Measurements from ENCODE around the gene CMIP.

Gene CMIP

GRCh38 chr16:81553814-81554675, 109.4 kb downstream of the CMIP start:
- no peak for DNase-seq (ENCODE audit: low read depth in 2 of 2)
- no peak overlapping the region for H3K4me3 ChIP-seq (replicated peaks in 1 of 2; ENCODE audit: low read depth in 2 of 2, low read length in 2 of 2)
- no peak for TF ChIP-seq CTCF (IDR thresholded peaks at IDR 0.05; ENCODE audit: low read depth, low read length)

- no peak for TF ChIP-seq CTCF (IDR thresholded peaks at IDR 0.05; ENCODE audit: low read depth, low read length)
- no peak for DNase-seq (ENCODE audit: low read depth in 2 of 2)
- no peak overlapping the region for H3K4me3 ChIP-seq (replicated peaks in 1 of 2; ENCODE audit: low read depth in 2 of 2, low read length in 2 of 2)
Measured at GRCh38 chr16:81554979-81555378, 110.4 kb downstream of the CMIP start.

GRCh38 chr16:81555660-81556059, 111.1 kb downstream of the CMIP start:
- TF ChIP-seq CTCF (IDR thresholded peaks at IDR 0.05; ENCODE audit: low read depth, low read length): no peak
- no peak overlapping the region for H3K4me3 ChIP-seq (replicated peaks in 1 of 2; ENCODE audit: low read depth in 2 of 2, low read length in 2 of 2)
- DNase-seq (ENCODE audit: low read depth in 2 of 2): no peak

GRCh38 chr16:81556715-81557284, 112.2 kb downstream of the CMIP start:
- DNase-seq (ENCODE audit: low read depth in 2 of 2): peak in 1 of 2 donors; percentile 61
- no peak overlapping the region for H3K4me3 ChIP-seq (replicated peaks in 1 of 2; ENCODE audit: low read depth in 2 of 2, low read length in 2 of 2)
- TF ChIP-seq CTCF (IDR thresholded peaks at IDR 0.05; ENCODE audit: low read depth, low read length): no peak

- no peak overlapping the region for H3K4me3 ChIP-seq (replicated peaks in 1 of 2; ENCODE audit: low read depth in 2 of 2, low read length in 2 of 2)
- TF ChIP-seq CTCF (IDR thresholded peaks at IDR 0.05; ENCODE audit: low read depth, low read length): no peak
- DNase-seq (ENCODE audit: low read depth in 2 of 2): no peak
Measured at GRCh38 chr16:81558077-81558443, 113.5 kb downstream of the CMIP start.

- H3K4me3 ChIP-seq (replicated peaks in 1 of 2; ENCODE audit: low read depth in 2 of 2, low read length in 2 of 2): no peak overlapping the region
- TF ChIP-seq CTCF (IDR thresholded peaks at IDR 0.05; ENCODE audit: low read depth, low read length): no peak
- no peak for DNase-seq (ENCODE audit: low read depth in 2 of 2)
Measured at GRCh38 chr16:81558444-81559175, 114.0 kb downstream of the CMIP start.

Measured in cardiac fibroblast (primary cell).